ENCODE results near the gene OTOL1. TPM values are rescaled to one million over a fixed set of nuclear protein-coding genes. Genes with fewer than 3 reads are reported as not detected.

The OTOL1 gene
- total RNA-seq, 1 experiment from 2014 or later: not detected

- Mint-ChIP-seq H3K36me3 (no peaks in the 10 kb centered on the region), H3K9me3 (no peaks in the 10 kb centered on the region), H3K4me1 (peaks cover 5% of the 10 kb centered on the region; the same call in 1 of the 2 replicates), H3K27me3 (ENCODE audit: low read depth) (no peaks in the 10 kb centered on the region), H3K27ac (no peak overlapping the region), H3K4me3 (no peak overlapping the region)
- ATAC-seq (peak; percentile 76), DNase-seq (ENCODE audit: low spot score) (no peak)
- POLR2A ChIA-PET: no interaction called here
- no peak for TF ChIP-seq ERG (CRISPR knock-in tag; IDR thresholded peaks at IDR 0.05)
- TF ChIP-seq TP53 (CRISPR knock-in tag; IDR thresholded peaks at IDR 0.05): no peak
- TF ChIP-seq E2F4 (CRISPR knock-in tag; IDR thresholded peaks at IDR 0.05; ENCODE audit: borderline replicate concordance, low read depth): no peak
- no peak for TF ChIP-seq SMAD4 (CRISPR knock-in tag; IDR thresholded peaks at IDR 0.05)
- TF ChIP-seq SMAD3 (CRISPR knock-in tag; IDR thresholded peaks at IDR 0.05; ENCODE audit: borderline replicate concordance): no peak
- TF ChIP-seq JUN (CRISPR knock-in tag; IDR thresholded peaks at IDR 0.05): no peak
- TF ChIP-seq ZNF281 (CRISPR knock-in tag; IDR thresholded peaks at IDR 0.05): no peak
- no peak for TF ChIP-seq ATF1 (CRISPR knock-in tag; IDR thresholded peaks at IDR 0.05)
- TF ChIP-seq FOXK1 (CRISPR knock-in tag; IDR thresholded peaks at IDR 0.05): no peak
- CTCF ChIA-PET: interaction anchor here (0.9 kb wide), 1 partner anchor 44 kb away, joined by 3 read pairs; no protein-coding TSS in a partner anchor
These were observed 42.0 kb upstream of the OTOL1 start for GRCh38 chr3:161454615-161455014.

- Mint-ChIP-seq H3K36me3 (no peaks in the 10 kb centered on the region), H3K27me3 (ENCODE audit: low read depth) (no peaks in the 10 kb centered on the region), H3K27ac (no peak overlapping the region), H3K9me3 (no peaks in the 10 kb centered on the region), H3K4me1 (peaks cover 5% of the 10 kb centered on the region; the same call in 1 of the 2 replicates), H3K4me3 (no peak overlapping the region)
- DNase-seq (ENCODE audit: low spot score): no peak
- no peak for ATAC-seq
- POLR2A ChIA-PET: no interaction called here
- no peak for TF ChIP-seq ELF4 (CRISPR knock-in tag; IDR thresholded peaks at IDR 0.05; ENCODE audit: low read depth)
- TF ChIP-seq RORB (CRISPR knock-in tag; IDR thresholded peaks at IDR 0.05): no peak
- CTCF ChIA-PET: no interaction called here
These were observed 40.6 kb upstream of the OTOL1 start for GRCh38 chr3:161455962-161456361.

DNA sequence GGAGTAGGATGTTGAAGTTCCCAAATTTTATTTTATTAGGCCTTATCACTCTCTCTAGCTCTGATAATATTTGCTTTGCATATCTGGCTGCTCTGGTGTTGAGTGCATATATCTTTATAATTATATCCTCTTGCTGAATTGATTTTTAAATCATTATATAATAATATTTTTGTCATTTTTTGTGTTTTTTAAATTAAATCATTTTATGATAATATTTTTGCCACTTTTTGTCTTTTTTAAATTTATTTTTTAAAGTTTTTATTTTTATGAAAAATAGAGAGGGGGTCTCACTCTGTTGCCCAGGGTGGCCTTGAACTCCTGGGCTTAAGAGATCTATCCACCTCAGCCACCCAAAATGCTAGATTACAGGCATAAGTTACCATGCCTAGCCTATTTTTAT is 34.5 kb upstream of the OTOL1 start:
- Mint-ChIP-seq H3K9me3 (peaks cover 16% of the 10 kb centered on the region), H3K4me3 (no peak overlapping the region), H3K4me1 (peaks cover 3% of the 10 kb centered on the region; the same call in 1 of the 2 replicates), H3K27me3 (ENCODE audit: low read depth) (no peaks in the 10 kb centered on the region), H3K36me3 (peaks cover 7% of the 10 kb centered on the region), H3K27ac (no peak overlapping the region)
- CTCF ChIA-PET: no interaction called here
- POLR2A ChIA-PET: no interaction called here
- DNase-seq (ENCODE audit: low spot score) (no peak), ATAC-seq (no peak)
- TF ChIP-seq SP1 (CRISPR knock-in tag; conservative IDR thresholded peaks at IDR 0.05): no peak
- no peak for TF ChIP-seq IRF1 (CRISPR knock-in tag; IDR thresholded peaks at IDR 0.05)
- peak; percentile 97 for TF ChIP-seq HMGA2 (CRISPR knock-in tag; IDR thresholded peaks at IDR 0.05)
- no peak for TF ChIP-seq NR3C1 (CRISPR knock-in tag; conservative IDR thresholded peaks at IDR 0.05; ENCODE audit: low read depth)

DNA sequence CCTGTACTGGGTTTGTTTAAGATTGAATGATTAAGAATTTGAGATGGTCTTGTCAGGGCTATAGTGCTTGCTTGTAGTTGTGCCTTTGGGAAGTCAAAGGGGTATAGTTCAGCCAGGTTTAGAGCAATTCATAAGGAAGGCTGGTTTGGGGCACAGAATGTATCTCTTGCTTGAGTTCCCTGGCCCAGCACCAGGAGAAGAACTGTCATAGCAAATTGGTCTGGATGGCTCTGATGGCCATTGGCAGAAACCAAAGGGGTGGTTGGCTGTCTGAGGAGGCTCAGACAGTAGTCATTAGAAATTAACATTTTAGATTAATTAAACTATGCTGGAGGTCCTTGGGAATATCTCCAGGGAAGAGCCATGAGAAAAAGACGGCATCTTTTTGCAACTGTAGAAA is 25.4 kb upstream of the OTOL1 start:
- H3K4me1 Mint-ChIP-seq: peaks cover 12% of the 10 kb centered on the region
- H3K9me3 Mint-ChIP-seq: no peaks in the 10 kb centered on the region
- H3K27me3 Mint-ChIP-seq (ENCODE audit: low read depth): no peaks in the 10 kb centered on the region
- H3K27ac Mint-ChIP-seq: no peak overlapping the region
- H3K36me3 Mint-ChIP-seq: no peaks in the 10 kb centered on the region
- ChIA-PET POLR2A (no interaction called here), CTCF (no interaction called here)
- H3K4me3 Mint-ChIP-seq: no peak overlapping the region
- ATAC-seq (no peak; the same call in 1 of the 2 replicates), DNase-seq (ENCODE audit: low spot score) (no peak)
- TF ChIP-seq JUN (CRISPR knock-in tag; IDR thresholded peaks at IDR 0.05): no peak
- no peak for TF ChIP-seq SMAD4 (CRISPR knock-in tag; IDR thresholded peaks at IDR 0.05)
- no peak for TF ChIP-seq RELA (CRISPR knock-in tag; IDR thresholded peaks at IDR 0.05; ENCODE audit: borderline replicate concordance)
- TF ChIP-seq, protein P1, sequence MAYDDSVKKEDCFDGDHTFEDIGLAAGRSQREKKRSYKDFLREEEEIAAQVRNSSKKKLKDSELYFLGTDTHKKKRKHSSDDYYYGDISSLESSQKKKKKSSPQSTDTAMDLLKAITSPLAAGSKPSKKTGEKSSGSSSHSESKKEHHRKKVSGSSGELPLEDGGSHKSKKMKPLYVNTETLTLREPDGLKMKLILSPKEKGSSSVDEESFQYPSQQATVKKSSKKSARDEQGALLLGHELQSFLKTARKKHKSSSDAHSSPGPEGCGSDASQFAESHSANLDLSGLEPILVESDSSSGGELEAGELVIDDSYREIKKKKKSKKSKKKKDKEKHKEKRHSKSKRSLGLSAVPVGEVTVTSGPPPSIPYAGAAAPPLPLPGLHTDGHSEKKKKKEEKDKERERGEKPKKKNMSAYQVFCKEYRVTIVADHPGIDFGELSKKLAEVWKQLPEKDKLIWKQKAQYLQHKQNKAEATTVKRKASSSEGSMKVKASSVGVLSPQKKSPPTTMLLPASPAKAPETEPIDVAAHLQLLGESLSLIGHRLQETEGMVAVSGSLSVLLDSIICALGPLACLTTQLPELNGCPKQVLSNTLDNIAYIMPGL (CRISPR knock-in tag; IDR thresholded peaks at IDR 0.05): no peak
- TF ChIP-seq, protein P2, sequence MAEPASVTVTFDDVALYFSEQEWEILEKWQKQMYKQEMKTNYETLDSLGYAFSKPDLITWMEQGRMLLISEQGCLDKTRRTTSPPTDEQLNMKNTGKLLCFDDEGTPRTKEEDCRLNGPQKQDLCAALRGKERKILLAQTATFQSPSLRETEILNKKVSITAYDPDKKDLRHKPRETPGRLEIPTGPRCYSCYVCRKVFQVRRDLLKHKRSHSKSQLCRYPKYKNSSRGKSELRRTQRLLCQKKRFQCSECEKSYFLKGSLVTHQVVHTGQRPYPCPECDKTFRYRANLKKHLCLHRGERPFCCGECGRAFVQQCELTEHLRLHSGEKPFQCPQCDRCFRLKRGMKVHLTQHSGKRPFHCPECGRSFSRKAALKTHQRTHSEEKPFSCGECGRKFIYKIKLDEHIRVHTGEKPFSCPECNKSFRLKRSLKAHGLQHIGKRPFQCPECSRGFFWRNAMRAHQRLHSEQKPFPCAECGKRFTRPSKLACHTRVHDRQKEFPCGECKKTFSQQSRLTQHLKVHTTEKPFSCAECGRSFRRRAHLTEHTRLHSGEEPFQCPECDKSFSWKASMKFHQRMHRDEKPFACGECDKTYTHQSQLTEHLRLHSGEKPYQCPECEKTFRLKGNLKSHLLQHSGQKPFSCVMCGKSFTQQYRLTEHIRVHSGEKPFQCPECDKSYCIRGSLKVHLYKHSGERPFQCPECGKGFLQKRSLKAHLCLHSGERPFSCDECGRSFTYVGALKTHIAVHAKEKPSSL (CRISPR knock-in tag; conservative IDR thresholded peaks at IDR 0.05): no peak
- TF ChIP-seq MLX (CRISPR knock-in tag; IDR thresholded peaks at IDR 0.05): no peak
- TF ChIP-seq SP1 (CRISPR knock-in tag; conservative IDR thresholded peaks at IDR 0.05): no peak

Data from WTC11 (cell line).